Stimulated activated CD8-positive, alpha-beta memory T cell treated with anti-CD3 and anti-CD28 coated beads, Interleukin-7, amount 100 ng/mL, for 1 hour (primary cell): ENCODE results near the gene N4BP2.

Source experiments
- DNase-seq, 2 donors: peaks; one replicate each; pipeline ENCODE4 v3.0.0-alpha.2; 2020; ENCODE audit warnings: low read depth in 2 of 2

The N4BP2 gene

DNA sequence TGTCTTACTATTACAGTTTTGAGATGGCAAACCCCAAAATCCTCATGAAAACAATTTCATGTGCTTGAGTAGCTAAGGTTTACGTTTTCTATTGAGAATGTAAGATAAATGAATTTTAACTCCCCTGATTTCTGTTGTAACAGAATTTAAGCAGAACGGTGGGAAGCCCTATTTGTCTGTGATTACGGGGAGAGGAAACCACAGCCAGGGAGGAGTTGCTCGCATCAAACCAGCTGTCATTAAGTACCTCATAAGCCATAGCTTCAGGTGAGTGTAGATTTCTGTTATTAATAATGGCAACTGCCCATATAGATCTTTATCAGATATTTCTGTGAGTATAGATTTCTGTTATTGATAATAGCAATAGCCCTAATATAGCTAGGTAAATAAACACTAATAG lies 96.0 kb downstream of the N4BP2 start:
- no peak for DNase-seq

DNA sequence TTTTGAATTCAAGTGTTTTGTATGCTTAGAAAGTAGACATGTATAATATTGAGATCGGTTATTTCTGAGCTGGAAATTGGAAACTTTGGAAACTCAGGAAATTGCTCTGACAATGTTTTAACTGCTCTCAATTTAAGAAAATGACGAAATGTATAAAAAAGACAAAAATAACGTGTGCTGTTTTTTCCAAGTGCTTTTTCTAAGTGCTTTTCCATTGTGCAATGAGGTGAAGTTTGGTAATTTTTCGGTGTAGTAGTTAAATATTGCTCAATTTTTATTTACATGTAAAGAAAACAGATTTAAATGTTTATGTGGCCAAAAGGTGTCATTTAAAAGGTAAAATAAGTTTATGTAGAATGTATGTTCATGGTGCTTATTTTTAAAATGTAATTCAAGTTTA lies 100.8 kb downstream of the N4BP2 start:
- DNase-seq, result no peak

DNA sequence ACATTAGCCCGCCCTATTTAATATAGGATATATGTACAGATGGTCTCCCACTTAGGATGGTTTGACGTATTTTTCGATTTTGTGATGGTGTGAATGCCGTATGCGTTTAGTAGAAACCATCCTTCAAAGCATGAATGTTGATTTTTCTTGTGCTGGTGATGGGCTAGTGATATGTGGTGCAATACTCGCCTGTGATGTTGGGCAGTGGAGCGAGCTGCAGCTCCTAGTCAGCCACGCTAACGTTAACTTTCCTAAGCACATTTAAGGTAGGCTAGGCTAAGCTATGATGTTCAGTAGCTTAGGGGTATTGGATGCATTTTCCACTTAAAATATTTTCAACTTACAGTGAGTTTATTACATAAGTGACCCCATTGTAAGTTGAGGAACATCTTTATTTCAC lies 103.6 kb downstream of the N4BP2 start:
- DNase-seq, result no peak

DNA sequence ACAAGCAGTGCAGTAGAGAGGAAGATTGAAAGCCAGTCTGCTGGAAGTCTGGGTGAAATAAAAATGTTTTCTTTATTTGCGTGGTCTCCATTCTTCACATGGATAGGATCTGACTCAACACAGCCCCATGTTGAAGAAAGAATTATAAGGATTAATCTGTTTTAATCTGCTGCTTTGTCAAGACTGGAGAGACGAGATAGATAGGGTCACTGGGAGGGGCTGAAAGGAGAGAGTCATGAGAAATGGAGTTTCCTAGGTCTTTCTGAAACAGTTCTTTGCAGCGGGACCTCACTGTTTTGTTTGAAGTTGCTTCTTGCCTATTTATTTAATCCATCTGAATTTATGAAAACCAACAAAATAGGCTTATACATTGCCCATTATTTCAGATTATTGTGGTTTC lies 107.8 kb downstream of the N4BP2 start:
- DNase-seq, result no peak

DNA sequence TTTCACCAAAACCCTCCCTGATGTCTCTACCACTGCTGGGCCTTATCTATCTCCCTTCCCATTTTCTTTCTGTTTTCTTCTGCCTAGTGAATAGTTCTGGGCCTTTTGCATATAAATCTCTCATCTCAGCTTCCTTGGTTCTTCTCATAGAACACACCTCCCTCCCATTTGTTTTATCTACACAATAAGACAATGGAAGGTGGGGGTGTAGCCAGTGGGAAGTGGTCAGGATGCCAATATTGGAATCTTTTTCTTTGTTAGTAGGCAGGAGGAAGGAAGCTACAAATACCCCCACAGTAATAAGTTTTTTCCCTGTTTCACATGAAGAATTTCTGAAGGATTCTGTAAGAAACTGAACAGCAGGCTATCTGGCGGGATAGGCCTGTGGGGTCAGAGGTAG lies 109.3 kb downstream of the N4BP2 start:
- DNase-seq, result no peak

DNA sequence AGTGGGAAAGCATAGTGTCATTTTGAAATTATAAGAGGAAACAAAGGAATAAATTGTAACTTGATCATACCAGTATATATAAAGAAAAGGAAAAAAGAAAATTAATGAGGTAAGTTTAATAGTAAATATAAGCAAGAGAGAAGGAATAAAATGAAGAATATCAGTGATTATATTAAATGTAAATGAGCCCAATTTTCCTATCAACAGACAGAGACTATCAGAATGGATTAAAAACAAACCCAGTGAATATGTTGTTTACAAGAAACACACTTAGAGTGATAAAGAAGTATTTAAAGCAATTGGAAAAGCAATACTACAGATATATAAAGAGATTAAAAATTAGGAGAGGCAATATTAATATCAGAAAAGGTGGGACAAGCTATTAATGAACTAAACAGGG lies 111.4 kb downstream of the N4BP2 start:
- no peak for DNase-seq

DNA sequence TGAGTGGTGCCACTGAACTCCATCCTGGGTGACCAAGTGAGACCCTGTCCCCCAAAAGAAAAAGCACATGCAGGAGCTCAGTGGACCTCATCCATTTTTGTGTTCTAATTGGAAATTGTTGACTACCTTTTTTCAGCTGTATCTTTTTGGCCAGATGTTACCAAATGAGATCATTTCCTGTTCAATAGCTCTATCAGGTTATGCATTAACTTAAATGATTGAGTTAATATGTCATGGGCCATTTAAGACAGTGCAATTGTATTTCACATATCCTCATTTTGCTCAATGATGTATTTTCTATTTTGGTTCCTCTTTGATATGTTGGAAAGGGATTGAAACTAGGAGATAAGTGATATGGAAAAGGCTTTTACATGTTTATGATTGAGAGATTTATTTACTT lies 113.9 kb downstream of the N4BP2 start:
- no peak for DNase-seq

DNA sequence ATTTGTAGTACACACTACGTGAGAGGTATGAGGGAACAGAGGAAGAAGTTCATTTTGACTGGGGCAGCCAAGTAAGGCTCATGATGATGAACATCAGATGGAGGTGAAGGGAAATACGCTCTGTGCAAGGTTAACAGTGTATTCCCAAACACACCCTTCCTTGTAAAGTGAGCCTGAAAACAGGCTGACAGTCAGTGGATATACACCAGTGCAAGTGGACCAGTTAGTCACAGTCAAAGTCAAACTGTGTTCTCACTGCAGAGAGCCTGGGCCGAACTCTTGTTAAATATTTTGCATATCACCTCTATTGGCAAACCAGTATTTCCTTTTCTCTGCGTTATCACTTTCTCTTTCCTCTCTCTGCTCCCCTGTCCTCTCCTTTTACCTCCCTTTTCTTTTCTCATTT lies 116.8 kb downstream of the N4BP2 start:
- no peak for DNase-seq

DNA sequence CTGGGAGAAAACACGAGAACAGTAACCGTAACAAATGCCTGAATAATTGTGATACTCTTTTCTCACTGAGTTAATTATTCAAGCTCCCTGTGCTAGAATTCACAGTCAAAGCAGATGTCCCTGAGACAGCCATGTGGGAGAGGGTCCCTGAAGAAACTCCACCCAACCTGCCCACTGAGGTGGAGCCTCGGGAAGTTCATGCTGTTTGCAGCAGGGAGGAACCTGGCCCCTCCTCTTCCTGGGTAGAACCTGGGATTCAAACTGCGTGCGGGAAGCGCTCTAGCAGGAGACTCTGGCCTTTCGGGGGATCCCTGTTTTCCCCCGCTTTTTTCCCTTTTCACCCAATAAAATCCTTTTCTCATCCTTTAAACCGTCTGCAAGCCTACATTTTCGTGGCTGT lies 120.0 kb downstream of the N4BP2 start:
- no peak for DNase-seq

DNA sequence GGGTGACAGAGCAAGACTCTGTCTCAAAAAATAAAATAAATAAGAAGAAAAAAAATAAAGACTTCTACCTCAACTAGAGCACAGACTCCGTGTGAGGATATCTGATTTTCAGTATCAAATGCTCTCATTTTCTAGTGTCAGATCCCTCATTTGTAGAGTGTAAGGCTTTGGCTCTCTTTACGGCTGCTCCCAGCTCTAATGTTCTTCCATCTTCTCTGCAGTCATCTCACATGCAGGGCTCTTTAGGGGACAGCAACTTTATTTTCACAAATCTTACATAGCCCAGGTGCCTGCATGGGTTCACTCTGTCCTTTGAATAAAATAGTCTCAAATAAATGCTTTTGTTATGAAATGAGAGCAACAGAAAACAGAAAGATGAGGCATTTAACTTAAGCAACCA lies 120.9 kb downstream of the N4BP2 start:
- DNase-seq, result no peak

DNA sequence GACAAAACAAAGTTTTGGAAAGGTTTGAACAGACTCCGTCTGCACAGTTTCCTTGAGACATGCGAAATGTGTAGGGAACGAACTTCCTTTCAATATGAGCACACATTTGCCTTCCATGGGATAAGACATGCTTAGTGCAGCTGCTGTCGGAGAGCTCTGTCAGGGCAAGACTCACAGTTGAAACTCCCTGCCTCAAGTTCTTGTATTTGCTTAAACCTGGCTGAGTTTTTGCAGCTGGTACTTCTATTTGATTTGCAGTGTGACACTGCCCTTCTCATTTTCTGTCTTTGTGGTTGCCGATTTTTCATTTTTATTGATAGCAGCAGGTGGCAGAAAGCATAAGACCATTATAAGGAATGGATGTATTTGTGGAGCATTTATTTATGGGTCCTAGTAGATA lies 122.0 kb downstream of the N4BP2 start:
- no peak for DNase-seq

DNA sequence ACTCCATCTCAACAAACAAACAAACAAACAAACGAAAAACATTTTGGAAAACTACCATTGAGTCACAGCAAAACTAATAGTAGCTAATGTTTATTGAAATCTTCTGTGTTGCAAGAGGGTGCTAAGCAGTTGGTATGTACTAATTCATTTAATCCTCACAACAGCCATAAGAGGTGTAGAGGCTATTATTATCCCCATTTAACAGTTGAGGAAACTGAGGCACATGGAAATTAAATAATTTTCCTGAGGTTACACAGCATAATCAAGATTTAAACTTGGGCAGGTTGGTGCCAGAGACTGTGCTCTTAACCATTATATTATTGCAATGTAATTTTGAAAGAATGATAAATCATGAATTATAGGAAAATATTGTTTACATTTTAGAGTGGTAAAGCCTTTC lies 122.7 kb downstream of the N4BP2 start:
- no peak for DNase-seq

DNA sequence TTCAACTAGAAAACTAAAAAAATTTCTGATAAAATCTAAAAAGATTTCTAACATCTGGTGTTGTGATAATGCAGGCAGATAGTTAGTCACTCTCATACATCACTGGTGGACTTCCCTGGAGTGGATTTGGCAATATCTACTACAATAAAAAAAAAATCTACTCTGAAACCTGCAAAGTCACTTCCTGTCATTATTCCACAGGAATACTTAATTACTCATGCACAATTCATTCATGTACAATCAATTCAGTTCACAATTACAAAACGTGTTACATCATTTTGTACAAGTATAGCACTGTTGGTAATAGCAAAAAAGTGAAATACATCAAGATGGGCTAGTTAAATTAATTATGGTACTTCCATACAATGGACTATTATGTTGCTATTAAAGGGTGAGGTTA lies 123.7 kb downstream of the N4BP2 start:
- no peak for DNase-seq

DNA sequence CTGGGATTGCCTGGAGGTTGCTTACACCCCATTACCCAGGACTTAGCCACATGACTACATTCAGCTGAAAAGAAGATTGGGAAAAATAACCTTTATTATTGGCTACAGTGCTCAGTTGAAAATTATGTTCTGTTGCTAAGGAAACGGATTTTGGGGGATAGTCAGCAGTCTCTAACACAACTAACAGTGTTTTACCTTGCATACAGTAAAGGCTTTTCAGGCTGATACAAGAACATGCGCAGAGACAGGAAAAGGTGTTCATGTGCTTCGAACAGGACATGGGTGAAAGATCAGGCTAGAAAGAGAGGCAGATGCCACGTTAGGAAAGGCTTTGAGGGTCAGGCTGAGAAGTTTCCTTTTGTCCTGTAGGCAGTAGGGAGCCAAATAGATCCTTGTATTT lies 125.4 kb downstream of the N4BP2 start:
- no peak for DNase-seq

DNA sequence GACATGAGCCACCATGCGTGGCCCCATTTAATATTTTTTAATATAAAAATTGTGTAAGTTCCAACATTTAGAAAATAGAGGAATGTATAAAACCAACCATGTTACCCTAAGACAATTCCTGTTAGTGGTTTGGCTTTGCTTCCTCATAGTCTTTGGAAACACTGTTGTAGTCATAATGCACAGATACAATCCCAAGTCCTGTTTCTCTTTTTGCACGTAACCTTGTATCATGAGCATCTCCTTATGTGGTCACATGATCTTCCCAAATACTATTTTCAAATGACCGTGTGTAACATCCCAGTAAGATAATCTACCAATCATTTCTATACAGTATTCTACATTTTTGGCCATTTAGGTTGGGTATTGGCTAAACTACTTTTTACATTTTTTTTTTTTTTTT lies 126.3 kb downstream of the N4BP2 start:
- no peak for DNase-seq

DNA sequence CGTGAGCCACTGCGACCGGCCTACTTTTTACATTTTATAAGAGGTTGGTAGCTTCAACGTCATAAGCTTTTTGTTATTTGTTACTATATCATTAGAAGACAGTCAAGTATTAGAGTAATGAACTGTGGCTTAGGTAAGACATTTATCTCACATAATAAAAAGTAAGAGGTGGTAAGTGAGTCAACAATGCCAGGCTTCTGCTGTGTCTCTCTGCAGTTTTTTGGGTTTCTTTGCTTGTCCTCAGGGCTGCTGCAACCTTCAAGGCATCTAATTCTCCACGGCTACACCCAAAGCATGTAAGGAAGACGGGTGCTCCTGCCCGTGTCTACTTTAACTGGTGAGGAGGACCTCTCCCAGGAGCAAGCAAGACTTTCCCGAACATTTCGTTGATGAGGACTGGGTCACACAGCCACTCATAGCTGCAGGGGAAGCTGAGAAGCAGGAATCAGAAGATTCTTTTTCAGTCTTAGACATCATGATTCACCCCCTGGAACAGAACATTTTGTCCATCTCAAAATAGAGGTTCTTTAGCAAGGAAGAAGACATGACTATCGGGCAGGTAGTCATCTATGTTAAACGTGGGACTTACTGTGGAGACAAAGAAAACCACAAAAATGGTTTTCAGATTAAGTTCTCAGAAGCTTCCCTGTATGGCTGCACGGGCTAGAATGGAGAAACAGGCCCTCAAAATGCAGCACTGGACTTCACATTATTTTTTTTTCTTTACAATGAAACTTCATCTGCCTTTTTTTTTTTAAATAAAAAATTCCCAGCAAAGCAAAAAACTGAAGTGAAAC lies 127.2 kb downstream of the N4BP2 start:
- no peak for DNase-seq

DNA sequence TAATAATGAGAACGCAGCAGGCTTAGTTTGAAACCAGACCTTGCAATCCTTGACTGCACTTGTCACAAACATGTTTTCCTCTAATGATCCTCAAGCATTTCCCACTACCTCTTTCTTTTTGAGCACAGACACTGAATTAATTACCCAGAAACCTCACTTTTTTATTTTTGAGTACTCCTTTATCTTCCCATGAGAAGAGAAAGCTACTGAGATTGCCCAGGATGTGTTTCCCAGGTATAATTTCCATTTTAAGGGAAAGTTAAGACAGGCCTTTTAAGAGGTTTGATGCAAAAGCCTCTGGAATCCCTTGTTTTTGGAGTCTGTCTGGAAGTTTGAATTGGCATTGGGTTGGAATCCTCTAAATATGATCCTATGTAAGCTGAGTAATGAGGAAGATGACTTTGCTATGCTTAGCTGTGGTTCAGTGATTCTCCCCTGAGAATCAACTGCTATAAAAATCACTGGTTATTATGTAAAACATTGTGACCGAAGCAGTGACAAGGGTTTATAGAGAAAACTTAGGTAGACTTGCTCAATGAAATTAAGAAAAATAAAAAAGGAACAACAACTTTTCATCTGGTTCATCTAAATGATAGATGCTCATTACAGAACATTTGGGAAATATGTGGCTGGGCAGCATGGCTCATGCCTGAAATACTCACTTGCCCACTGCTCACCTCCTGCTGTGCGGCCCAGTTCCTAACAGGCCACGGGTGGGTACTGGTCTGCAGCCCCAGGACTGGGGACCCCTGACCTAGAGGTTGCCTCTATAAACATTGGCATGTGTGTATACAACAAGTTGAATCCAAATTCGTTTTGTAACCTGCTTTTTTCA lies 129.4 kb downstream of the N4BP2 start:
- no peak for DNase-seq

DNA sequence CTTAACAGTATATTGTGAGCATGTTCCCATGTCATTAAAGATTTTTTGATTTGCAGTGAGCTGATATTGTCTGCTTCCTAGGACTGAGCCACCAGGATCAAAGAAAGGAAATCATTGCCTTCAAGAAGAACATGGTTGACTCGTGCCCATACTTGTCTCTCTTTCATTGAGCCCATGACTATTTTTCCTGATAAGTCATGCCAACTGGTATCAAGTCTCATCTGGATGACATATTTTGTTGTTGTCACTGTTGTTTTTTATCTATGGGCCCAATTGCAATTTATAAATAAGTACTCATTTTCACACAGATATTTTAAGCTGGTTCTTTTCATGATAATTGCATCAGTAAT lies 130.0 kb downstream of the N4BP2 start:
- no peak for DNase-seq

DNA sequence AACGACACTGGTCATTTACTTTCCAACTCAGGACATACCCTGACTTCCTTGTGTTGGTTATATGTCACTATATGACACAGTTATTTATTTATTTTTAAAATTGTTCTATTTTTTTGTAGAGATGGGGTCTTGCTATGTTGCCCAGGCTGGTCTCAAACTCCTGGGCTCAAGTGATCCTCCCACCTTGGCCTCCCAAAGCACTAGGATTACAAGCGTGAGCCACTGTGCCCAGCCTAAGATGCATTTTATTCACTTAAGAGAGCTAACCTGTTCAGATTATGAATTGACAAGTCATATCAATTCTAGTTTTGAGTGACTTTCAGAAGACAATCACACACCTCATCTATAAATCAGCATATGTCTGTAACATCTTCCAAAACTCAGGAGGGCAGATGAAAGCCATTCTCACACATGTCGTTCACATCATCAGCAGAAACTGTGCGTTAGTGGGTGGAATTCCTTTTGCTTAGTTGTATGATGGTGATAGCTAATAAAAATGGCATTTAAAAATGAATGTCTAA lies 130.8 kb downstream of the N4BP2 start:
- DNase-seq, result no peak

DNA sequence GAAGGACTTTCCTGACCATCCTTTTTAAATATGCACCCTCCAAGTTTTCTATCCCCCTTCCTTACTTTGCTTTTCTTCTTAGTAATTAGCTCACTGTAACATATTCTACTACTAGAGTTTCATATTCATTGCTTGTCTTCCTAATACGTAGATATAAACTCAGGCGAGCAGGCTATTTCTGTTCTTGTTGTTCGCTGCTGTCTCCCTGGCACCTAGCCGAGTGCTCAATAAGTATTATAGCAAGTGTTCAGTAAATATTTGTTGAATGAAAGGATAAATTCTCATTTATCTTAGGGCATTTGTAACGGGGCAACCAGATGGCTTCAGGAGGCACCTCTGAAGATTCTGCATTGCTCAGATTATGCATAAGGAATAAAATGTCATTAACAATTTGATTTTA lies 133.4 kb downstream of the N4BP2 start:
- no peak for DNase-seq

DNA sequence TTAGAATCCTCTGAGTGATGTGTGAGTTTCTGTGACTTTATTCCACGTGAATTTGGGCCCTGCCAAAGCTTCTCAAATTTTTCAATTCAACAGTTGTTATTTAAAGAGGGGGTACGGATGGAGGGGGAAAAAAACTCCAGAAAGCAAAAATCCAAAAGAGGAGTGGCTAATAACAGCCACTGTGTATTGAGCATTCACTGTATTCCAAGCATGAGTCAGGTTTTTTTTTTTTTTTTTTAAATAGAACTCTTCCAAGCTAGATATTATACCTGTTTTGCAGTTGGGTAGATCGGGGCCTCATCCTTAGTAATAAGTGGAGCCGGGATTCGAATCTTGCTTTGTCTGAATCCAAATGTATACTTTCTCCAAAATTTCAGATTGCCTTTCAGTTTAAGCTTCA lies 133.8 kb downstream of the N4BP2 start:
- DNase-seq, result no peak

DNA sequence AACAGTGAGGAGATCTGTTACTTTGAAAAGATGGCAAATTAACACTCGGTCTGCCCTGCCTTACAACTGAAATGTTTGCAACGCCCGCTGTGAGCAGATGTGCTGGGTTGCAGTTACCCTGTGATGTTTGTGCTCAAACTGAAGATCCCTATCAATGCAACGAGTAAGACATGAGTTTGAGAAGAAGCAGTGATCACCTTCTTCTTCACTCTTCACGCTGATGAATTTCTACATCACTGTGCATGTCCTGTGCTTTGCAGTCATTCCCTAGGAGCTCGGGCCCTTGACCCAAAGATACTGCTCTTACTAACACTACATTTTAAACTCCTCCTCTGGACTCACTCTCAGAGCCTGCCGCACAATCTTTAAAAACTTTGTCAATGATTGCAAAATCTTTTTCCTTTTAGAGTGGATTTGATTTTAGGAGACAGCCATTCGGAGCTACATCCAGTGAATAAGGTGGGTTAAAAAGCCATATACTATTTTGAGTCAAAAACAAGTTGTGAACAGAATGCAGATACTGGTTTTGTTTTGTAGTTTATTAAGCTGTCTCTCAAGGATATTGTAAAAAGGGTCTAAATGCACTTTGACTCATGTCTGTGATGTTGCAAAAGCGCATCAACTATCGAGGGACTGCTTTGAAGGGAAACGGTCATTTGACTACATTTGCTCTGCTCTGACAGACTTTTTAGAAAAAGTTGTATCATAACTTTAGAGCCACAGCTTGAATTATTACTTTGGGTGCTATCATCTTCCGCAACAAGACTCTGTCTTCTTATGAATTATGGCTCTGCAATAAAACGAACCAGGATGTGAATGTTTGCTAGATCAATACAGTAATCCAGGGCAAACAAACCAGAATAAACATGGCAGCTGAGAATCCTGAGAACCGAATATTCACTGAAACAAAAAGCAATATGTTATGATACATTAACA lies 134.5 kb downstream of the N4BP2 start:
- no peak for DNase-seq
